ENCODE data around the gene EHBP1. TPM values are rescaled to one million over a fixed set of nuclear protein-coding genes. Genes with fewer than 3 reads are reported as not detected.

The EHBP1 gene
- total RNA-seq, 2 experiments from 2014 or later: 19.3 to 23.2 TPM

GRCh38 chr2:63035660-63036059, 330.1 kb downstream of the EHBP1 start:
- H3K9me3 Mint-ChIP-seq: no peaks in the 10 kb centered on the region
- no peaks in the 10 kb centered on the region for H3K27me3 Mint-ChIP-seq
- no peak for DNase-seq
- H3K4me3 Mint-ChIP-seq: no peak overlapping the region
- H3K36me3 Mint-ChIP-seq (ENCODE audit: low read depth): no peaks in the 10 kb centered on the region
- POLR2A ChIA-PET: no interaction called here
- CTCF ChIA-PET: no interaction called here
- H3K27ac Mint-ChIP-seq: no peak overlapping the region
- H3K4me1 Mint-ChIP-seq: no peaks in the 10 kb centered on the region

- Mint-ChIP-seq H3K4me1 (no peaks in the 10 kb centered on the region), H3K9me3 (no peaks in the 10 kb centered on the region), H3K4me3 (no peak overlapping the region), H3K36me3 (ENCODE audit: low read depth) (no peaks in the 10 kb centered on the region), H3K27ac (no peak overlapping the region), H3K27me3 (no peaks in the 10 kb centered on the region)
- ChIA-PET POLR2A (no interaction called here), CTCF (no interaction called here)
- no peak for DNase-seq
Measured at GRCh38 chr2:63038034-63038433, 332.5 kb downstream of the EHBP1 start.

GRCh38 chr2:63040586-63040985, 335.1 kb downstream of the EHBP1 start:
- ChIA-PET POLR2A (no interaction called here), CTCF (no interaction called here)
- no peak overlapping the region for H3K4me3 Mint-ChIP-seq
- H3K36me3 Mint-ChIP-seq (ENCODE audit: low read depth): no peaks in the 10 kb centered on the region
- no peaks in the 10 kb centered on the region for H3K4me1 Mint-ChIP-seq
- H3K27me3 Mint-ChIP-seq: peaks cover 2% of the 10 kb centered on the region
- H3K9me3 Mint-ChIP-seq: no peaks in the 10 kb centered on the region
- no peak overlapping the region for H3K27ac Mint-ChIP-seq
- no peak for DNase-seq

GRCh38 chr2:63041592-63041991, 336.1 kb downstream of the EHBP1 start:
- no peak overlapping the region for H3K27ac Mint-ChIP-seq
- CTCF ChIA-PET: interaction anchor here (1.0 kb wide), 1 partner anchor 10 kb away, joined by 3 read pairs; no protein-coding TSS in a partner anchor

GRCh38 chr2:63044362-63045327, 339.1 kb downstream of the EHBP1 start:
- no peaks in the 10 kb centered on the region for H3K9me3 Mint-ChIP-seq
- no peak for DNase-seq
- no peak overlapping the region for H3K4me3 Mint-ChIP-seq
- no peaks in the 10 kb centered on the region for H3K36me3 Mint-ChIP-seq (ENCODE audit: low read depth)
- no peak overlapping the region for H3K27ac Mint-ChIP-seq
- ChIA-PET POLR2A (interaction anchor here (1.1 kb wide), 1 partner anchor 336 kb away, joined by 3 read pairs; no protein-coding TSS in a partner anchor), CTCF (interaction anchor here (0.6 kb wide), 1 partner anchor 853 kb away, joined by 3 read pairs; no protein-coding TSS in a partner anchor)
- peaks cover 32% of the 10 kb centered on the region for H3K27me3 Mint-ChIP-seq
- H3K4me1 Mint-ChIP-seq: peaks cover 23% of the 10 kb centered on the region

More at GRCh38 chr2:63041592-63041991, 336.1 kb downstream of the EHBP1 start:
- no peaks in the 10 kb centered on the region for H3K9me3 Mint-ChIP-seq
- no peak overlapping the region for H3K4me3 Mint-ChIP-seq
- no peaks in the 10 kb centered on the region for H3K36me3 Mint-ChIP-seq (ENCODE audit: low read depth)
- no peak for DNase-seq
- peaks cover 5% of the 10 kb centered on the region for H3K27me3 Mint-ChIP-seq
- POLR2A ChIA-PET: no interaction called here
- no peaks in the 10 kb centered on the region for H3K4me1 Mint-ChIP-seq

GRCh38 chr2:63046552-63046951, 341.0 kb downstream of the EHBP1 start:
- CTCF ChIA-PET: no interaction called here
- no peak overlapping the region for H3K4me3 Mint-ChIP-seq
- POLR2A ChIA-PET: interaction anchor here (0.6 kb wide), 1 partner anchor 83 kb away, joined by 4 read pairs; no protein-coding TSS in a partner anchor
- H3K9me3 Mint-ChIP-seq: no peaks in the 10 kb centered on the region
- no peak overlapping the region for H3K27ac Mint-ChIP-seq
- peaks cover 32% of the 10 kb centered on the region for H3K4me1 Mint-ChIP-seq
- peaks cover 44% of the 10 kb centered on the region for H3K27me3 Mint-ChIP-seq
- no peak for DNase-seq
- no peaks in the 10 kb centered on the region for H3K36me3 Mint-ChIP-seq (ENCODE audit: low read depth)

- Mint-ChIP-seq H3K36me3 (ENCODE audit: low read depth) (no peaks in the 10 kb centered on the region), H3K27me3 (peaks cover 47% of the 10 kb centered on the region), H3K4me1 (peaks cover 32% of the 10 kb centered on the region), H3K27ac (no peak overlapping the region), H3K9me3 (no peaks in the 10 kb centered on the region), H3K4me3 (no peak overlapping the region)
- ChIA-PET POLR2A (interaction anchor here (0.6 to 0.7 kb wide), 2 partner anchors 9 to 83 kb away, joined by 3 to 4 read pairs; no protein-coding TSS in a partner anchor), CTCF (no interaction called here)
- no peak for DNase-seq
Measured at GRCh38 chr2:63046961-63047320, 341.4 kb downstream of the EHBP1 start.

- Mint-ChIP-seq H3K9me3 (no peaks in the 10 kb centered on the region), H3K27me3 (peaks cover 54% of the 10 kb centered on the region), H3K36me3 (ENCODE audit: low read depth) (no peaks in the 10 kb centered on the region), H3K4me3 (peak overlapping the region; percentile 15), H3K4me1 (peaks cover 36% of the 10 kb centered on the region), H3K27ac (no peak overlapping the region)
- DNase-seq: no peak
- CTCF ChIA-PET: no interaction called here
- POLR2A ChIA-PET: interaction anchor here (0.6 to 0.7 kb wide), 2 partner anchors 8 to 84 kb away, joined by 3 to 4 read pairs; no protein-coding TSS in a partner anchor
Measured at GRCh38 chr2:63047321-63048279, 342.1 kb downstream of the EHBP1 start.

- peaks cover 64% of the 10 kb centered on the region for H3K27me3 Mint-ChIP-seq
- H3K4me3 Mint-ChIP-seq: peak overlapping the region; percentile 15
- peaks cover 43% of the 10 kb centered on the region for H3K4me1 Mint-ChIP-seq
- CTCF ChIA-PET: no interaction called here
- no peak for DNase-seq
- POLR2A ChIA-PET: no interaction called here
- no peaks in the 10 kb centered on the region for H3K36me3 Mint-ChIP-seq (ENCODE audit: low read depth)
- peak overlapping the region; percentile 29 for H3K27ac Mint-ChIP-seq
- H3K9me3 Mint-ChIP-seq: no peaks in the 10 kb centered on the region
Measured at GRCh38 chr2:63048367-63049171, 343.1 kb downstream of the EHBP1 start.

GRCh38 chr2:63049211-63049969, 343.9 kb downstream of the EHBP1 start:
- CTCF ChIA-PET: no interaction called here
- H3K27me3 Mint-ChIP-seq: peaks cover 72% of the 10 kb centered on the region
- H3K9me3 Mint-ChIP-seq: no peaks in the 10 kb centered on the region
- POLR2A ChIA-PET: no interaction called here
- peaks cover 50% of the 10 kb centered on the region for H3K4me1 Mint-ChIP-seq
- H3K36me3 Mint-ChIP-seq (ENCODE audit: low read depth): no peaks in the 10 kb centered on the region
- DNase-seq: no peak
- no peak overlapping the region for H3K27ac Mint-ChIP-seq
- peak overlapping the region; percentile 74 for H3K4me3 Mint-ChIP-seq

GRCh38 chr2:63049970-63050333, 344.4 kb downstream of the EHBP1 start:
- peaks cover 77% of the 10 kb centered on the region for H3K27me3 Mint-ChIP-seq
- peaks cover 55% of the 10 kb centered on the region for H3K4me1 Mint-ChIP-seq
- H3K36me3 Mint-ChIP-seq (ENCODE audit: low read depth): no peaks in the 10 kb centered on the region
- POLR2A ChIA-PET: no interaction called here
- H3K9me3 Mint-ChIP-seq: no peaks in the 10 kb centered on the region
- H3K27ac Mint-ChIP-seq: no peak overlapping the region
- CTCF ChIA-PET: no interaction called here
- no peak for DNase-seq
- H3K4me3 Mint-ChIP-seq: peak overlapping the region; percentile 74
